CD1c-positive myeloid dendritic cell (primary cell): Measurements from ENCODE around the gene CSH2.
"Not testable (repeated sequence)": the region's sequence is repeated elsewhere in the genome, so short reads cannot be mapped to it uniquely, and the experiment has no call there.

Experiments used
- DNase-seq: peaks from one replicate; pipeline ENCODE4 v3.0.0-alpha.2; 2016; ENCODE audit errors: extremely low spot score

Gene CSH2

DNA sequence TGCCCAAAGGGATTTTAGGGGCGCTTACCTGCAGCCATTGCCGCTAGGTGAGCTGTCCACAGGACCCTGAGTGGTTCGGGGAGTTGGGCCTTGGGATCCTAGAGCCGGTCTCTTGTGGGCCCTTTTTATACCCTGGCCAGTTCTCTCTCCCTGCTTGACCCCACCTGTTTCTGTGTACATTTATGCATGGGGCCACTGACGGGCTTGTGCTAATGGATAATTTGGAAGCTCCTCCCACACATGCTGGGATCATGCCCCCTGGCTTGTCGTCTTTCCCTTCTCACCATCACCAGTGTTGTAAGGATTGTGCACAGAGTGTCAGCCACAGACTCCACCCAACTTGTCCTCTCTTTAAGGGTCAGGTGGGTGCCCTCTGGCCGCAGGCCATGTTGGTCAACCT, at the start of gene CSH2:
Gene CSH2, minus strand, starts transcription at position 101 of the 400 bp plus-strand sequence. Its CDS starts 63 bp downstream, at position 38.
- not testable (repeated sequence) for DNase-seq

DNA sequence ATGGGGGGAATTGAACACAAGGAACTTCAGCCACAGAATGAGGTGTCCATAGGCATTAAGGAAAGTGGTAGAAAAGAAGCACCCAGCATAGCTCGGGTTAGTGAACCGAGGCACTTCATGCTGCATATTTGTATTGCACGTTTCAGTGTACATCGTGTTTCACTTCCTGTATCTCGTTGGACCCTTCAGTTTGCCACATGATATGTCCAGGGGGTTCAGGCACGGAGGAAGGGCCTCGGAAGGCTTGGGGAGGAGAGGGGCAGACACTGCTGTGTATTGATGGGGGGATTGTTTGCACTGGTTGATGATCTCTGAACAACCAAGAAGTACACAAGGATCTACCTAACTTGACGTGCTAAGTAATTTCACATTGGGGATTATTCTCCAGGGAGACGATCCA, 48.9 kb upstream of the CSH2 start:
- peak; percentile 12 for DNase-seq

DNA sequence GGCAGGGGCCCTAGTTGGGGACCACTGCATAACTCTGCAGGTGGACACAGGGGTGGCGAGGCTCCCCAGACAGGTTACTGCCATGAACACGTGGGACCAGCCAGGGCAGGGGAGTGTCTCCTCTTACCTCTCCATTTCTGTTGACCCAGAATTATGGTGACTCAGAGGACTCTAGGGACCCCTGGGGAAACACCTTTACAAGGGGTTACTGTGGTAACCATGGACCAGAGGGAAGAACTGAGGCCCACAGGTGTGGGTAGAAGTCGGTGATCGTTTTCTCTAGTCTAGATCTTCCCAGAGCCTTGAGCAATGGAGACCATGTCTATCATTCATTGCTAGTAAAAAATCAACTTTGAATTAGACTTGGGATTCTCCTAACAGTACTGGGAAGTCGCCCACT, 47.3 kb upstream of the CSH2 start:
- DNase-seq, result not testable (repeated sequence)

- not testable (repeated sequence) for DNase-seq
Measured at GRCh38 chr17:63920050-63920449, 46.6 kb upstream of the CSH2 start.

GRCh38 chr17:63919311-63919723, 45.8 kb upstream of the CSH2 start:
- peak; percentile 78 for DNase-seq

DNA sequence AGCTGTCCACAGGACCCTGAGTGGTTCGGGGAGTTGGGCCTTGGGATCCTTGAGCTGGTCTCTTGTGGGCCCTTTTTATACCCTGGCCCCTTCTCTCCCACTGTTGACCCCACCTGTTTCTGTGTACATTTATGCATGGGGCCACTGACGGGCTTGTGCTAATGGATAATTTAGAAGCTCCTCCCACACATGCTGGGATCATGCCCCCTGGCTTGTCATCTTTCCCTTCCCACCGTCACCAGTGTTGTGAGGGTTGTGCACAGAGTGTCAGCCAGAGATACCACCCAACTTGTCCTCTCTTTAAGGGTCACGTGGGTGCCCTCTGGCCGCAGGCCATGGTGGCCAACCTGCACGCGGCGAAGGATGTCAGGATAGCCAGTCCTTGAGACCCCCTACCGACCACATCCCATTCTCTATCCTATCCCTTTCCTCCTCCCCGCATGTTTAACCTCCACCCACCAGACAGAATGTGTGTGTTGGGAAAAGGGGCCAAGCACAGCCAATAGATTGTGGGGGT, 45.4 kb upstream of the CSH2 start, which contains the start of gene GH1:
Gene GH1, minus strand, starts transcription at position 51 of the 517 bp plus-strand sequence. CDS start 63 bp downstream, outside the sequence.
- not testable (repeated sequence) for DNase-seq

DNA sequence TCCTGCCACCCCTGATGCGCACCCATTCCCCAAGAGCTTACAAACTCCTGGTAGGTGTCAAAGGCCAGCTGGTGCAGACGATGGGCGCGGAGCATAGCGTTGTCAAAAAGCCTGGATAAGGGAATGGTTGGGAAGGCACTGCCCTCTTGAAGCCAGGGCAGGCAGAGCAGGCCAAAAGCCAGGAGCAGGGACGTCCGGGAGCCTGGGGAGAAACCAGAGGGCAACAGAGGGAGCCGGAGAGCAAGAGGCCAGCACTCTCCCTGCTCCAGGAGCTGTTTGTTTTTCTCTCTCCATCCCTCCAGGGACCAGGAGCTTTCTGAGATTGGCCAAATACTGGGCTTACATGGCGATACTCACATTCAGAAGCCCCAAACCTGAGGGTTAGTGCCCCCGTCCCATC, 44.8 kb upstream of the CSH2 start:
- no peak for DNase-seq

DNA sequence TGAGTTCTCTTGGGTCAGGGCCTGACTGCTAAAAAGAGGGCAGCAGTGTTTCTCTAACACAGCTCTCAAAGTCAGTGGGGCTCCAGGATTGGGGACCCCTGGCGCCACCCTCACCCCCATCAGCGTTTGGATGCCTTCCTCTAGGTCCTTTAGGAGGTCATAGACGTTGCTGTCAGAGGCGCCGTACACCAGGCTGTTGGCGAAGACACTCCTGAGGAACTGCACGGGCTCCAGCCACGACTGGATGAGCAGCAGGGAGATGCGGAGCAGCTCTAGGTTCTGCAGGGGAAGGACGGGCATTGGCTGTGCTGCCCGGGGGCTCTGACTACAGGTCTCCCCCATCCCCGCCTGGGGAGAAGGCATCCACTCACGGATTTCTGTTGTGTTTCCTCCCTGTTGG, 44.2 kb upstream of the CSH2 start:
- DNase-seq, result no peak

DNA sequence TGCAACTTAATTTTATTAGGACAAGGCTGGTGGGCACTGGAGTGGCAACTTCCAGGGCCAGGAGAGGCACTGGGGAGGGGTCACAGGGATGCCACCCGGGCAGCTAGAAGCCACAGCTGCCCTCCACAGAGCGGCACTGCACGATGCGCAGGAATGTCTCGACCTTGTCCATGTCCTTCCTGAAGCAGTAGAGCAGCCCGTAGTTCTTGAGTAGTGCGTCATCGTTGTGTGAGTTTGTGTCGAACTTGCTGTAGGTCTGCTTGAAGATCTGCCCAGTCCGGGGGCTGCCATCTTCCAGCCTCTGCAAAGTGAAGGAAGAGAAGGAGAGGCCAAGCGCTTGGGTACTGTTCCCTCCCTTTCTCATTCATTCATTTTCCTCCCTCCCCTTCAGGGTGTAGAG, 43.7 kb upstream of the CSH2 start:
- not testable (repeated sequence) for DNase-seq

- no peak for DNase-seq
Measured at GRCh38 chr17:63916566-63917185, 43.2 kb upstream of the CSH2 start.

GRCh38 chr17:63915753-63916152, 42.3 kb upstream of the CSH2 start:
- DNase-seq, result peak; percentile 21

DNA sequence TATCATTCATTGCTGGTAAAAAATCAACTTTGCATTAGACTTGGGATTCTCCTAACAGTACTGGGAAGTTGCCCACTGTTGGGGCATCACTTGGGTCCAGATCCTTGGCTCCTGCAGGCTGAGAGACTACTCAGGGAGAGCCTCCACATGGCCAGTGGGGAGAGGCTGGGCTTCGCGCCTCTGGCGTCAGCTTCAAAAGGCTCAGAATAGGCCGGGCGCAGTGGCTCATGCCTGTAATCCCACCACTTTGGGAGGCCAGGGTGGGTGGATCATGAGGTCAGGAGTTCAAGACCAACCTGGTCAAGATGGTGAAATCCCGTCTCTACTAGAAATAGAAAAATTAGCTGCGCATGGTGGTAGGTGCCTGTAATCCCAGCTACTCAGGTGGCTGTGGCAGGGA, 41.0 kb upstream of the CSH2 start:
- no peak for DNase-seq

- DNase-seq, result peak; percentile 55
Measured at GRCh38 chr17:63911657-63912100, 38.2 kb upstream of the CSH2 start.

GRCh38 chr17:63911041-63911635, 37.7 kb upstream of the CSH2 start, which contains the start of gene CSHL1:
TSS of gene CSHL1 (minus strand) at chr17:63911258. CDS start at chr17:63911196, 62 bp downstream.
- DNase-seq, result no peak

GRCh38 chr17:63910096-63910495, 36.6 kb upstream of the CSH2 start:
- DNase-seq, result no peak

- not testable (repeated sequence) for DNase-seq
Measured at GRCh38 chr17:63909586-63909985, 36.1 kb upstream of the CSH2 start.

DNA sequence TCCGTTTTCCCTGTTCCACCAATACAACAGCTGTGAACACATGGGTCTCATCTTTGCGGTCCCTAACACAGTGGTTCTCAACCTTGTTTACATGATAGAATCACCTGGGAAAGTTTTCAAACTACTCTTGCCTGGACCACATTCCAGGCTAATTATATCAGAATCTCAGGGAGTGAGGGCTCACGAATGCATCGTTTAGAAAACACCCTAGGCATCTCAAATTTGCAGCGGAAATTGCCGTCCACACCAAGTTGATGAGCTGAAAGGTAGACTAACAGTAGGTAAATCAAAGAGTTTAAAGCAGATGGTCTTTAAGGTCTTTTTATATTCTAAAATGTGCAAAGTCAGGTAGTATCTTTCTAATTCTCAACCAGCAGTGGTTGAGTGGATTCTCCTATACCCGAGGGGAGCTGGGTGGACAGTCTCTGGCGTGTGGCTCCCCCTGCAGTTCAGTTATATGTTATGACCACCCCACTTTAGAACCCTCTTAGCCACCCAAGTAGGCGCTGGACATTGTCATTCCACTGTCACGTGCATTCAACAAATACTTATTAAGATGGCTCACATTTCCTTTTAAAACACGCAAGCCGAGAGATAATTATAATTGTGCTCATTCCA, 33.8 kb upstream of the CSH2 start:
- peak; percentile 8 for DNase-seq

DNA sequence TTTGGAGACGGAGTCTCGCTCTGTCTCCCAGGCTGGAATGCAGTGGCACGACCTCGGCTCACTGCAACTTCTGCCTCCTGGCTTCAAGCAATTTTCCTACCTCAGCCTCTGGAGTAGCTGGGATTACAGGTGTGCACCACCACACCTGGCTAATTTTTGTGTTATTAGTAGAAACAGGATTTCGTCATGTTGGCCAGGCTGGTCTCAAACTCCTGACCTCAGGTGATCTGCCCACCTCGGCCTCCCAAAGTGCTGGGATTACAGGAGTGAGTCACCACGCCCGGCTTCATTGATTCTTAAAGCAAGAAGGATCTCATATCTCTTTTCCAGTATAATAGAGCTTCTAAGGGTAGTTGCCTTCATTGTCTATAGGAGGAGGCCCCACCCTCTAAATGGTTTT, 31.3 kb upstream of the CSH2 start:
- not testable (repeated sequence) for DNase-seq

DNA sequence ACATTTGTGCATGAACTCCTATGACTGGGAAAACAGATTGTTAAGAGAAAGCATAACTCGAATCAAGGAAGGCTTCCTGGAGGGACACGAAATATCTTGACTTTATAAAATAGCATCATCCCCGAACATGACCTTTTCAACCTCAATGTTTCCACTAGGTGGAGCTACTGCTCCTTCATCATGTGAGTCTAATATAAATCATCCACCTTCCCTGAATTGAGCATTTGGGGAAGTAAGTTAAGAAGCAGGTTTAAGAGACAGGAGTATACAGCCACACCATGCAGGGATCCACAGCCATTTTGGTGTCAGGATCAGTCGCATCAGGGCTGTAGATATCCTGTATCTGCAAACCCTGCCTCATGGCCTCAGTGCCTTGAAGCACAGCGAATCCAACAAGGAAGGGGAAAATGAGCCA, 30.3 kb upstream of the CSH2 start:
- peak; percentile 23 for DNase-seq

GRCh38 chr17:63901971-63902370, 28.5 kb upstream of the CSH2 start:
- DNase-seq, result not testable (repeated sequence)

DNA sequence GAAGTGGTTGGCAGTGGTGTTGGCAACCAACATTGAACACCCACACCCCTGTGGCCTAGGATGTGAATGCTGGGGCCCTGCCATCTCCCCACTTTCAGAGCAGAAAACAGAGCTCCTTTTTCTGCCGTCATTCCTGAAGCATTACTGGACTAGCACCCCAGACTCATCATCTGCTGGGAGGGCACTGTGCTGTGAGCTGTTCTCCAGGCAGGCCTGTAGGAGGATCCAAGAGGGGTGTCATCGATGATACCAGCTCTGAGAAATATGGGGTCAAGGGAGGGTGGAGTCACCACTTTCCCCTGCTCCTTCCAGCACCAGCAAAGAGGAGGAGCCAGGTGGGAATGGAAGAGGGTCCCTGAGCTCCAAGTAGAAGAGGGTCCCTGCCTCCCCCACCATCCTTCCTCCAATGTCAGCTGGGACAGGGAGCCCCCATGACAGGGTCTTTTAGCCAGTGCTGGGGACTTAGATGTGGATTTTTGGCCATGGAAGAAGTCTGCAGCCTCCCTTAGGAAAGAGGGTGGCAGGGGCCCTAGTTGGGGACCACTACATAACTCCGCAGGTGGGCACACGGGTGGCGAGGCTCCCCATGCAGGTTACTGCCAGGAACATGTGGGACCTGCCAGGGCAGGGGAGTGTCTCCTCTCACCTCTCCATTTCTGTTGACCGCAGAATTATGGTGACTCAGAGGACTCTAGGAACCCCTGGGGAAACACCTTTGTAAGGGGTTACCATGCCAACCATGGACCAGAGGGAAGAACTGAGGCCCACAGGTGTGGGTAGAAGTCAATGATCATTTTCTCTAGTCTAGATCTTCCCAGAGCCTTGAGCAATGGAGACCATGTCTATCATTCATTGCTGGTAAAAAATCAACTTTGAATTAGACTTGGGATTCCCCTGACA, 25.7 kb upstream of the CSH2 start:
- not testable (repeated sequence) for DNase-seq
